ENCODE data around the gene GPSM1. TPM values are rescaled to one million over a fixed set of nuclear protein-coding genes. Genes with fewer than 3 reads are reported as not detected.

The GPSM1 gene
- total RNA-seq, 1 donor from 2014 or later: 82.2 TPM

- no peak for DNase-seq (ENCODE audit: low spot score, unreplicated experiment)
- TF ChIP-seq CTCF (IDR thresholded peaks at IDR 0.05; ENCODE audit: unreplicated experiment): no peak
- Mint-ChIP-seq H3K4me1 (ENCODE audit: low read depth) (peaks cover 6% of the 10 kb centered on the region), H3K27ac (no peak overlapping the region), H3K27me3 (no peaks in the 10 kb centered on the region), H3K9me3 (ENCODE audit: low read depth) (no peaks in the 10 kb centered on the region), H3K4me3 (ENCODE audit: low read depth) (peak overlapping the region; percentile 37), H3K36me3 (ENCODE audit: insufficient read depth) (no peaks in the 10 kb centered on the region)
These were observed 3.2 kb downstream of the GPSM1 start for GRCh38 chr9:136330406-136330990.

- Mint-ChIP-seq H3K27me3 (no peaks in the 10 kb centered on the region), H3K9me3 (ENCODE audit: low read depth) (no peaks in the 10 kb centered on the region), H3K36me3 (ENCODE audit: insufficient read depth) (no peaks in the 10 kb centered on the region), H3K4me1 (ENCODE audit: low read depth) (peaks cover 6% of the 10 kb centered on the region), H3K4me3 (ENCODE audit: low read depth) (no peak overlapping the region), H3K27ac (no peak overlapping the region)
- no peak for TF ChIP-seq CTCF (IDR thresholded peaks at IDR 0.05; ENCODE audit: unreplicated experiment)
- no peak for DNase-seq (ENCODE audit: low spot score, unreplicated experiment)
These were observed 3.7 kb downstream of the GPSM1 start for GRCh38 chr9:136331030-136331429.

GRCh38 chr9:136331556-136332481, 4.5 kb downstream of the GPSM1 start:
- Mint-ChIP-seq H3K36me3 (ENCODE audit: insufficient read depth) (no peaks in the 10 kb centered on the region), H3K4me3 (ENCODE audit: low read depth) (no peak overlapping the region), H3K9me3 (ENCODE audit: low read depth) (no peaks in the 10 kb centered on the region), H3K27me3 (no peaks in the 10 kb centered on the region), H3K4me1 (ENCODE audit: low read depth) (peaks cover 4% of the 10 kb centered on the region), H3K27ac (no peak overlapping the region)
- TF ChIP-seq CTCF (IDR thresholded peaks at IDR 0.05; ENCODE audit: unreplicated experiment): no peak
- no peak for DNase-seq (ENCODE audit: low spot score, unreplicated experiment)

GRCh38 chr9:136332482-136332983, 5.2 kb downstream of the GPSM1 start:
- no peak for DNase-seq (ENCODE audit: low spot score, unreplicated experiment)
- Mint-ChIP-seq H3K36me3 (ENCODE audit: insufficient read depth) (no peaks in the 10 kb centered on the region), H3K4me1 (ENCODE audit: low read depth) (peaks cover 4% of the 10 kb centered on the region), H3K27me3 (no peaks in the 10 kb centered on the region), H3K9me3 (ENCODE audit: low read depth) (no peaks in the 10 kb centered on the region), H3K27ac (no peak overlapping the region), H3K4me3 (ENCODE audit: low read depth) (no peak overlapping the region)
- TF ChIP-seq CTCF (IDR thresholded peaks at IDR 0.05; ENCODE audit: unreplicated experiment): no peak

- H3K4me3 Mint-ChIP-seq (ENCODE audit: low read depth): no peak overlapping the region
- no peaks in the 10 kb centered on the region for H3K9me3 Mint-ChIP-seq (ENCODE audit: low read depth)
- no peak for TF ChIP-seq CTCF (IDR thresholded peaks at IDR 0.05; ENCODE audit: unreplicated experiment)
- H3K27me3 Mint-ChIP-seq: no peaks in the 10 kb centered on the region
- no peak overlapping the region for H3K27ac Mint-ChIP-seq
- peaks cover 4% of the 10 kb centered on the region for H3K4me1 Mint-ChIP-seq (ENCODE audit: low read depth)
- no peaks in the 10 kb centered on the region for H3K36me3 Mint-ChIP-seq (ENCODE audit: insufficient read depth)
- no peak for DNase-seq (ENCODE audit: low spot score, unreplicated experiment)
These were observed 5.7 kb downstream of the GPSM1 start for GRCh38 chr9:136333045-136333444.

Measured in progenitor cell of endocrine pancreas (in vitro differentiated cells).